GM19324 (cell line): Measurements from ENCODE around the gene OGFOD3.
A peak's percentile ranks its signal among the peaks of the same experiment; 100 is the strongest.
"Not testable (repeated sequence)": the region's sequence is repeated elsewhere in the genome, so short reads cannot be mapped to it uniquely, and the experiment has no call there.

Experiments used
- ATAC-seq: cut with Tn5 transposase; IDR thresholded peaks from one replicate; pipeline ENCODE4 v1.9.1; 2021; ENCODE audit warnings: mild to moderate bottlenecking, moderate library complexity; ENCODE audit not compliant: unreplicated experiment, low FRiP score

Gene OGFOD3

GRCh38 chr17:82418001-82418986, at the start of gene OGFOD3, which contains the start of gene HEXD:
Gene OGFOD3 (minus strand): TSS chr17:82418586. CDS start chr17:82418485, 101 bp downstream.
Gene HEXD (plus strand): TSS chr17:82418347. CDS start chr17:82419800, 1,453 bp downstream.
- peak; percentile 91 for ATAC-seq

- no peak for ATAC-seq
Measured at GRCh38 chr17:82465023-82465603, 46.7 kb upstream of the OGFOD3 start.

- no peak for ATAC-seq
Measured at GRCh38 chr17:82464567-82464929, 46.2 kb upstream of the OGFOD3 start.

GRCh38 chr17:82463925-82464566, 45.7 kb upstream of the OGFOD3 start:
- ATAC-seq, result no peak

- ATAC-seq, result no peak
Measured at GRCh38 chr17:82463391-82463790, 45.0 kb upstream of the OGFOD3 start.

GRCh38 chr17:82461827-82462524, 43.6 kb upstream of the OGFOD3 start:
- no peak for ATAC-seq

- not testable (repeated sequence) for ATAC-seq
Measured at GRCh38 chr17:82459936-82460335, 41.5 kb upstream of the OGFOD3 start.

- no peak for ATAC-seq
Measured at GRCh38 chr17:82458885-82459424, 40.6 kb upstream of the OGFOD3 start.

- peak; percentile 96 for ATAC-seq
Measured at GRCh38 chr17:82458179-82458884, 39.9 kb upstream of the OGFOD3 start, which contains the start of gene NARF. Gene NARF (plus strand): TSS chr17:82458741. CDS start chr17:82458804, 63 bp downstream.

GRCh38 chr17:82457929-82458178, 39.5 kb upstream of the OGFOD3 start:
- no peak for ATAC-seq

- no peak for ATAC-seq
Measured at GRCh38 chr17:82457073-82457928, 38.9 kb upstream of the OGFOD3 start.

GRCh38 chr17:82453706-82454105, 35.3 kb upstream of the OGFOD3 start:
- ATAC-seq, result not testable (repeated sequence)

GRCh38 chr17:82453151-82453550, 34.8 kb upstream of the OGFOD3 start:
- not testable (repeated sequence) for ATAC-seq

GRCh38 chr17:82452162-82452561, 33.8 kb upstream of the OGFOD3 start:
- ATAC-seq, result no peak

- ATAC-seq, result peak; percentile 71
Measured at GRCh38 chr17:82450357-82451106, 32.1 kb upstream of the OGFOD3 start, which contains the start of gene CYBC1. Gene CYBC1 (minus strand): TSS chr17:82450752. CDS start chr17:82449254, 1,498 bp downstream.

- no peak for ATAC-seq
Measured at GRCh38 chr17:82449883-82450356, 31.5 kb upstream of the OGFOD3 start.

- ATAC-seq, result peak; percentile 48
Measured at GRCh38 chr17:82449131-82449882, 30.9 kb upstream of the OGFOD3 start.
